Motor neuron (in vitro differentiated cells): Measurements from ENCODE around the gene EREG. TPM values are rescaled to one million over a fixed set of nuclear protein-coding genes. Genes with fewer than 3 reads are reported as not detected.
A peak's percentile ranks its signal among the peaks of the same experiment; 100 is the strongest.
"Not testable (repeated sequence)": the region's sequence is repeated elsewhere in the genome, so short reads cannot be mapped to it uniquely, and the experiment has no call there.

ENCODE experiments used
- ATAC-seq, 8 experiments: fragments of 200-7000 bp; cut with Tn5 transposase; replicated peaks in 6 of 8; 2 replicates each; pipeline ENCODE4 v1.8.0; 2021; ENCODE audit warnings: mild to moderate bottlenecking in 8 of 8, moderate library complexity in 8 of 8
- H3K27ac ChIP-seq, 2 donors: fragments of 250-450 bp; sonication (Bioruptor Pico); 2 replicates each; pipeline ENCODE4 v1.9.0; 2021; ENCODE audit warnings: antibody characterized with exemption in 2 of 2, mild to moderate bottlenecking in 2 of 2, moderate library complexity in 1 of 2
- H3K4me1 ChIP-seq, 2 donors: fragments of 250-450 bp; sonication (Bioruptor Pico); replicated peaks in 1 of 2; 2 replicates each; pipeline ENCODE4 v1.6.1; 2021; ENCODE audit warnings: antibody characterized with exemption in 2 of 2, mild to moderate bottlenecking in 2 of 2, moderate library complexity in 1 of 2
- H3K4me3 ChIP-seq, 5 donors: fragments of 250-450 bp; sonication (Bioruptor Pico); 2 replicates each; pipeline ENCODE4 v1.9.0; 2021; ENCODE audit warnings: antibody characterized with exemption in 5 of 5, mild to moderate bottlenecking in 5 of 5, moderate library complexity in 4 of 5
- WGBS, 10 experiments: fragments of 450-650 bp; shearing (Covaris generic); methylation state at CpG; one replicate each; pipeline ENCODE4 v1.0.0; 2022; 5-methylcytosine and 5-hydroxymethylcytosine counted together
- in situ Hi-C, 9 experiments: fragments of 400-800 bp; cut with MboI; loops; one replicate each; pipeline ENCODE4 v1.15.0; 2021; ENCODE audit warnings: low sequenced_read_pairs in 9 of 9, low pct_unique_long_range_greater_than_20kb in 2 of 9; ENCODE audit not compliant: unreplicated experiment in 9 of 9
- total RNA-seq, 8 experiments: library from RNA; unstranded; fragments of 300-600 nt; gene quantifications; 2 replicates each; pipeline versions ENCODE4 v1.2.3 to v1.2.4, GENCODE V29; 2022

EREG gene
- total RNA-seq, 8 experiments from 2014 or later = 0.09 to 5.7 (median 0.17) TPM; not detected in 1

DNA sequence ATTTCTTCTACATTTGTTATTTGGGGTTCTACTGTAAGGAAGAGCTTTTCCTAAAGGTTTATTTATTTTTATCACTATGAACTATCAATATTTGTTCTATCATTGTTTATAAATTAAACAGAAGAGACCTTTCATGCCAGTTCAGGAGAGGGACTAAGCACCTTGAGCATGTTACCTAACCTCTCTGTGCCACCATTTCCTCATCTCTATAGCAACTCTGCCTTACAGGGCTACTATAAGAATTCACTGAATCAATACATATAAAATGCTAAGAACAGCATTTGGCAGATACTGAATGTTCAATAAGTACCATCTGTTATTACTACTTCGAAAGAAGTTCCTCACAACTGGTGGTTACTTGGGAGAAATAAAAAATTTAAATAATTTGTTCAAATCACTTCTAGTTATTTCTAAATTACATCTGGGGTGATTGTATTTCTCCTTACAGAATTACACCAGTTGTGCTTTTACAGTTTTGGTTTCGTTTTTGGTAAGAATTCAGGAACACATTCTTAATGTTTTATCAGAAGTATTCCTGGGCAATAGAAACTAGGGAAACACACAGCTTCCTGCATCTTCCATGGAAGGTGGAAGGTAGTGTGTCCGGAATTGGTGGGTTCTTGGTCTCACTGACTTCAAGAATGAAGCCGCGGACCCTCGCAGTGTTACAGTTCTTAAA is 32.9 kb downstream of the EREG start:
- H3K4me1 ChIP-seq = no peaks in the 10 kb centered on the region
- peak in 1 of 8 experiments; percentile 20 for ATAC-seq
- in situ Hi-C loops = loop anchor here in 1 of 9 experiments (25.0 kb wide), 1 partner anchor 264 kb away; no protein-coding TSS in a partner anchor
- no peak overlapping the region for H3K27ac ChIP-seq
- WGBS, 10 experiments = 33 to 100% (median 69%) methylated on average over 1 to 5 of the region's 6 CpGs; no CpG with 5 or more reads in 1 of the 10 experiments
- no peak overlapping the region for H3K4me3 ChIP-seq

DNA sequence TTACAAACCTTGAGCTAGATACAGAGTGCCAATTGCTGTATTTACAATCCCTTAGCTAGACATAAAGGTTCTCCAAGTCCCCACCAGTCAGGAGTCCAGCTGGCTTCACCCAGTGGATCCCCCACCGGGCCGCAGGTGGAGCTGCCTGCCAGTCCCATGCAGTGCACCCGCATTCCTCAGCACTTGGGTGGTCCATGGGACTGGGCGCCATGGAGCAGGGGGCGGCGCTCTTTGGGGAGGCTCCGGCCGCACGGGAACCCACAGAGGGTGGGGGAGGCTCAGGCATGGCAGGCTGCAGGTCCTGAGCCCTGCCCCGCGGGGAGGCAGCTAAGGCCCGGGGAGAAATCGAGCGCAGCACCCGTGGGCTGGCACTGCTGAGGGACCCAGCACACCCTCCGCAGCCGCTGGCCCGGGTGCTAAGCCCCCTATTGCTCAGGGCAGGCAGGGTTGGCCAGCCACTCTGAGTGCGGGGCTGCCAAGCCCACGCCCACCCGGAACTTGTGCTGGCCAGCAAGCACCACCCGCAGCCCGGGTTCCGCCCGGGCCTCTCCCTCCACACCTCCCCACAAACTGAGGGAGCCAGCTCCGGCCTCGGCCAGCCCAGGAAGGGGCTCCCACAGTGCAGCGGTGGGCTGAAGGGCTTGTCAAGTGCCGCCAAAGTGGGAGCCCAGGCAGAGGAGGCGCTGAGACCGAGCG is 34.1 kb downstream of the EREG start:
- not testable (repeated sequence) for H3K27ac ChIP-seq, ATAC-seq, H3K4me3 ChIP-seq, H3K4me1 ChIP-seq
- in situ Hi-C loops = loop anchor here in 1 of 9 experiments (25.0 kb wide), 1 partner anchor 263 kb away; no protein-coding TSS in a partner anchor
- 60 to 94% (median 82%) methylated on average over 1 to 6 of the region's 32 CpGs; no CpG with 5 or more reads in 6 of the 10 experiments for WGBS, 10 experiments

DNA sequence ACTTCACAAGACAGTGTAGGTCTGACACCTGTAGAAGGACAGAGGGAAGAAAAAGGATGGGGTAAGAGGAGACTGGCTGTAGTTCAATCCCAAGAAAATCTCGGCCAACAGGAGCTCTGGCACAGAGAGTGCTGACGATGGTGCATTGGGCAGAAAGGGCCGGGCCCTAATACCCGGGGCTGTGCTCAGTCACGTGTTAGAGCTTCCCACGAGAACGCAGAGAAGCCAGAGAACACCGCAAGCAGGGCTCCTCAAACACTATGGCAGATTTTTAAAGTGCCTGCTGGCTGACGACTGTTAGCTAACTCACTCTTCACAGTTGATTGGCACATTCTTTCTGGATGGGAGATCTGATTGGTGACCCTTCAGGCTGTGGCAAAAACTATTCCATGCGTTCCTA is 35.5 kb downstream of the EREG start:
- Histone ChIP-seq H3K27ac (no peak overlapping the region), H3K4me1 (no peaks in the 10 kb centered on the region), H3K4me3 (no peak overlapping the region)
- in situ Hi-C loops = no loop called here
- 27 to 89% (median 71%) methylated on average over 1 to 10 of the region's 10 CpGs for WGBS, 10 experiments
- no peak for ATAC-seq

DNA sequence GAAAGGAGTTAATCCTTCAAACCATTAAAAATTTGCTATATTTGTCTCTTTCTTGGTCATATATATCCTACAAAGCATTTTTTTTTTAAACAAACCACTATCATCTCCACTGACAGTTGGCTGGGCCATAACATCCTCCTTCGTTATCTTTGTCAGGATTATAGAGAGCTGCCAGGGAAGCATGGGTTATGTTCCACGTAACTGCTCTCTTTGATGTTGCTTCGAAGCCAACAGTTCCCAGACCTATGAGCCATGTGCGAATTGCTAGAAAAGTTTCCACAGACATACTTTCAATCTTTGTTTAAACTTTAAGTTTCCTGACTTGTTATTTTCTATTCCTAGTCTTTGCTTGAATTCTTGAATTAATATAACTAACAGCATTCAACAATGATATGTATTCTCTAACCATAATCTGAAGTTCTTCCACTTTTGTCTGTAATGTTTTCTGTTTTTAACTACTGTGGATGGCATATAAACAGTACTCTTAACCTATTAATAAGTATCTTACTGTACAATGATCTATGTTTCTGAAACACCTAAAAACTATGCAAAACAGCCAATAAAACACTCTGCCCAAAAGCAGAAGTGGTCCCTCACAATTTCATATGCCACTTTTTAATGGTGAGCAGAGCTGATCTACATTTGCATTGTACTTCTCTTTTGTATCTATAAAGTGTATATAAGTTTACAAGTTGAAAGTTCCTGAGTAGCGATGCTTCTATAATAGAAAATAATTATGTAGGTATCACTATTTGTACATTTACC is 37.9 kb downstream of the EREG start:
- 13 to 100% (median 84%) methylated on average over 2 to 5 of the region's 5 CpGs for WGBS, 10 experiments
- Histone ChIP-seq H3K4me1 (no peaks in the 10 kb centered on the region), H3K4me3 (no peak overlapping the region), H3K27ac (no peak overlapping the region)
- in situ Hi-C loops = no loop called here
- ATAC-seq = no peak

DNA sequence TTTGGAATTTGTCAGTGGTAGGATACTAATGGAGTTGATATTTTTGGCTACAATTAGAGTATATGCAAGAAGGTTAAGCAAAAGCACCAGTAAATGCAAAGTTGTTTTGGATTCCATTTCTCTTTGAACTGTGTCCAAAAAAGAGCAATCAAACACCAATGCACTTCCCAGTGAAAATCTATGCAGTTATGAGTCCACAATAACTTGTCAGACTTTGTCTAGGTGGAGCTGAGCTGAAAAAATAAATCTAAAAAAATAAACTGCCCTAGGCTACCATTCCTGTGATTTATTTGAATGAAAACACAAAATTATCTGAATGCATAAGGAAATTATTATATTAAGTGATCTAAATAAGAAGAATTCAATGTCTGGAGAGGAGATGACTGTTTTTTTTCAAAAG is 42.9 kb downstream of the EREG start:
- ATAC-seq = peak in 2 of 8 experiments; percentile 25 to 33
- in situ Hi-C loops = no loop called here

DNA sequence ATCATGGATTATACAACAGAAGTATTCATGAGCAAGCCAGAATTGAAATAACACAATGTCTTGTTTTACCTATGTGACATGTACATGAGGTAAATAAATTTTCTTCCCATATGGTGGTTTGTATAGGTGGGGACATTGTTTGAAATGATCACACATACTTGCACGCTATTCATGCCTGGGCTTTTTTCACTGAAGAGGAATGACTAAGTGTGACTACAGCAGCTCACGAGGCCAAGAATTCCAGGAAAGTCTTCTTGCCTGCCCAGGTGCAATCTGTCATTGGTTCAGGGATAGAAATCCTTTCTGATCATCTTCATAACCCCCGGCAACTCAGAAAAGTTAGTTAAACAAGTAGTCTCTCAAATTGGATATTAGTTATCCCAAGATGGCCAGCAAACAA is 43.7 kb downstream of the EREG start:
- in situ Hi-C loops = no loop called here
- ATAC-seq = peak in 2 of 8 experiments; percentile 41 to 75
- WGBS, 10 experiments = 23 to 100% (median 60%) methylated on average over 1 to 3 of the region's 3 CpGs; no CpG with 5 or more reads in 2 of the 10 experiments
- no peak overlapping the region for H3K27ac ChIP-seq
- no peak overlapping the region for H3K4me3 ChIP-seq
- H3K4me1 ChIP-seq = peaks cover 0 to 8% of the 10 kb centered on the region in 2 donors

More for the DNA sequence above, 42.9 kb downstream of the EREG start:
- Histone ChIP-seq H3K4me1 (peaks cover 0 to 8% of the 10 kb centered on the region in 2 donors), H3K27ac (no peak overlapping the region), H3K4me3 (no peak overlapping the region)

DNA sequence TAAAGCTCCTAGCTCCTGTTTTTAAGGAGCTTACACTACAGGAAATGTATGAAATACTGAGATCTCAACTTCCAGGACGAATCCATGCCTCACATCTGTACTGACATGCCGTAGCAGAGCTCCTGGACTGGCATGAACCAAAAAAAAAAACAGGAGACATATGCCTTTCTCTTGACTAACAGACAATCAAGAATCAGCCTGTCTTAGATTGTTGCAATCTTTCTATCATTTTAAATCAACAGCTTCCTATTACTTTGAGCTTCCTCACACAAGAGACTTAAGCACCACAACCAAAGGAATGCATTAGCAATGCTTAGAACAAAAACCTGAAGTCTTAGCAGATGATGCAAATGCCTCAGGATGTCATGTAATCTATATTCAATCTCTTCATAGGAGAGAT is 45.3 kb downstream of the EREG start:
- 6 to 93% (median 58%) methylated on average over 2 of the region's 2 CpGs; no CpG with 5 or more reads in 6 of the 10 experiments for WGBS, 10 experiments
- in situ Hi-C loops = no loop called here
- peaks cover 0 to 8% of the 10 kb centered on the region in 2 donors for H3K4me1 ChIP-seq
- H3K27ac ChIP-seq = no peak overlapping the region
- H3K4me3 ChIP-seq = no peak overlapping the region
- peak in 2 of 8 experiments; percentile 52 to 62 for ATAC-seq

DNA sequence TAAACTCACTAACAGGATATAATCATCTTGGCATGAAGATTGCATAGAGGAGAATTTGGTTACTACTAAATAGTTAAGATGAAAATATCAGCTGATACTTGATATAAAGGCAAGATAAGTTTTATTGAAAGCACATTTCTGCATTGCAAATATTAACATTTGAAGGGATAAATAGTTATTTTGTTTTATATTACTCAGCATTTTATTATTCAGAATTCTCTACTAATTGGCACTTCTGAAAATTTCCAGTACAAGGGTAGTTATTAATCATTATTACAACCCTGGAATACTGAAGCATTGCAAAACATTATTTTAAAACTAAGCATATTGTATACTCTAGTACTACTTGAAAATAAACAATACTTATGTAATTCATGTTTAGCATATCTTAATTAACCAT is 47.3 kb downstream of the EREG start:
- in situ Hi-C loops = no loop called here
- no peak for ATAC-seq
- Histone ChIP-seq H3K27ac (no peak overlapping the region), H3K4me3 (no peak overlapping the region), H3K4me1 (peaks cover 0 to 8% of the 10 kb centered on the region in 2 donors)

DNA sequence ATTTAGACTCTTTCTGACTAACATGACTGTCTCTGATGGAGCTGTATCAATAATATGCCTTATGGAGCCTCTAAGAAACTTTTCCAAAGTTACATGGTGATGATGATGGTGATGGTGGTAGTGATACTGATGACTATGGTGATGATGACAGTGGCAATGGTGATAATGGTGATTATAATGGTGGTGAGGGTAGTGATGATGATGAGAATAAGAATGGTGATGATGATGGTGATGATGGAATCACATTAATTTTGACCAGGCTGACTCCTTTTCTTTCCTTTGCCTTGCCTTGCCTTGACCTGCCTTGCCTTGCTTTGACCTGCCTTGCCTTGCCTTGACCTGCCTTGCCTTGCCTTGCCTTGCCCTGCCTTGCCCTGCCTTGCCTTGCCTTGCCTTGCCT is 48.3 kb downstream of the EREG start:
- in situ Hi-C loops = no loop called here
- Histone ChIP-seq H3K4me1 (peaks cover 0 to 8% of the 10 kb centered on the region in 2 donors), H3K4me3 (no peak overlapping the region), H3K27ac (no peak overlapping the region)
- no peak for ATAC-seq

DNA sequence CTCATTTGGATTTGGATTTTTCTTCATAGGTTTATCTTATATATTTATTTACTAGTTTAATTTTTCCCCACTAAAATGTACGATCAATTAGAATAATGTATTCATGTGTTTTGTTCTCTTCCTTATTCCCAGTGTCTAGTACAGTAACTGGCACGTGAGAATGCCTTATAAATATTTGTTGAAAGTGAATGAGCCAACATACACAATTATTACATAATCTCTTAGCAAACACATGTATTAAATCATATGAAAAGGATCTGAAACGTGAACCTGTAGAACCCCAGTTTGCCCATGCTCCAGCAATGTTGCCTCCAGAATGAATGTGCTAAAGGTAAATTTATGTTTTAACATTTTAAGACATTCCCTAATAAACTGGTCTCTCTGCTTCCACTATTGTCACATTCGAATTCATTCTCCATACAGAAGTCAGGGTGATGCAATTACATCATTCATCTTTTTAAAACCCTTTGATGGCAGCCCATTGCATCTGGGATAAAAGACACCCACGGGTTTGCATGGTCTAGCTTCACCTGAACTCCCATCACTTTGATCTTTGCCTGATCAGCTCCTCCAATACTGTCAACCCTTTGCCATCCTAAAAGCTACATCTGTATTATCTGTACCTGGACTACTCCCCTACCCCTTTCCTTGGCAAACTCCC is 49.3 kb downstream of the EREG start:
- in situ Hi-C loops = no loop called here

DNA sequence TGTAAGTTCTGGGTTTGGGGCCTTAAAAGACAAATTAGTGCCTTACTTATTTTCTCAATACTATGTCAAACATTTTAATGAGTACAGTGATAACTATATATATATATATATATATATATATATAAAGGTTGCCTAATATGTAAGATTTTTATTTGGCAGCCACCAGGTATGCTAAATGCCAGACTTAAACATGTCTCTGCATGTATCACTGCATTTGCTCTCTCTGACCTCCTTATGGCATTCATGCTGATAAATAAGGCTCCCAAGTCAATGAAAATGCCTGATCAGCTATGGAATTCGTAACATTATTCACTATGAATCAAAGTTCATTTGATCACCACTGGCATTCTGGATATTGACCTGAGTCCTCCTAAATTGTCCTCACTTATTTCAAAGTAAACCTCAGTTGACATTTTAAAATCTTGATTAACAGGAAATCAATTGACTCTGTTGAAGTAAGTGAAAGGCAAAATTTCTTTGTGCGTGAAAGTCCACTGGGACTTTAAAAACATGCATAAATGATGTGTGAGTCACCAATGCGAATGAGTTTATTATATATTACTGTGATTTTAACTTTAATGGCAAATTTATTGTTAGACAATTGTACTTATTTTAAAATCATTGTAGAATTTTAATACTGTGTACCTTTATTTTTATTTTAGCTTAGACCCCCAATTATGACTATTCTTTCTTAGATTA is 50.8 kb downstream of the EREG start:
- Histone ChIP-seq H3K27ac (no peak overlapping the region), H3K4me1 (peaks cover 0 to 2% of the 10 kb centered on the region in 2 donors), H3K4me3 (no peak overlapping the region)
- in situ Hi-C loops = no loop called here
- WGBS, 10 experiments = 22 to 84% (median 61%) methylated on average over 2 to 3 of the region's 3 CpGs
- ATAC-seq = peak in 2 of 8 experiments; percentile 15 to 22

More for the DNA sequence above, 49.3 kb downstream of the EREG start:
- 12 to 85% (median 61%) methylated on average over 3 to 5 of the region's 5 CpGs for WGBS, 10 experiments
- Histone ChIP-seq H3K4me3 (no peak overlapping the region), H3K4me1 (peaks cover 0 to 8% of the 10 kb centered on the region in 2 donors), H3K27ac (no peak overlapping the region)
- ATAC-seq = no peak

DNA sequence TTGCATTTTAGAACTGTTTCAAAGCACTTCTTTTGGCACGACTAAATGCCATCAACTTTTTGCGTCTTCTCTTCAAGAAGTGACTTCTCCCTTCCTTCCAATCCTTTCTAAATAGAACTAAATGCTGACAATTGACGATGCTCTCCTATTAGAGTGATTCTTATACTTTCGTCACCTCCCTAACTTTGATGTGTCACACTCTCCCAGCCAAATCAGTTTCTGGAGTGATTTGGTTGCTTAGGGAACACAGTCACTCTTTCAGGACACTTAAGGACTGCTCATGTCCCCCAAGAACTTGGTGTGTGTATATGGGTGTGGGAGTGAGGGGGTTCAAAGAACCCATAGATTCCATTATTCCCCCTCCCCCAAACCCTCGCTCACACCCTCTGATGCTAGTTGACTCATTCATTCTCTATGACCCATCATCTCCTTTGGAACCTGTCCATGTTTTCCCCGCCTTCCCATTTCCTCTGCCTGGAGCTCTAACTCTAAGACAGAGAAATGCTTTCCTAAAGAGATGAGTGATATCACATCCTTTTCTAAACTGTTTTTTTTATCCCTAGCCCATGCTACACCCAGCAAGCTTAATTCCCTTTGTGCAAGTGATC is 53.2 kb downstream of the EREG start:
- H3K4me3 ChIP-seq = no peak overlapping the region
- in situ Hi-C loops = no loop called here
- no peak overlapping the region for H3K27ac ChIP-seq
- no peaks in the 10 kb centered on the region for H3K4me1 ChIP-seq
- ATAC-seq = peak in 2 of 8 experiments; percentile 90 to 94
- WGBS, 10 experiments = 27 to 100% (median 83%) methylated on average over 1 to 6 of the region's 6 CpGs
